IgD-negative memory B cell (primary cell): ENCODE measurements around the gene ZXDC. TPM values are rescaled to one million over a fixed set of nuclear protein-coding genes. Genes with fewer than 3 reads are reported as not detected.

Experiments used
- H3K27ac Mint-ChIP-seq, 3 donors: one replicate each; pipeline ENCODE4 v1.8.0; 2020 to 2022; ENCODE audit warnings: mild to moderate bottlenecking in 3 of 3, mixed read lengths in 3 of 3, moderate library complexity in 1 of 3
- H3K27me3 Mint-ChIP-seq: one replicate; pipeline ENCODE4 v1.8.0; 2021; ENCODE audit warnings: mixed read lengths
- H3K36me3 Mint-ChIP-seq: one replicate; pipeline ENCODE4 v1.8.0; 2020; ENCODE audit warnings: mild to moderate bottlenecking, mixed read lengths
- H3K4me1 Mint-ChIP-seq, 3 donors: one replicate each; pipeline ENCODE4 v1.8.0; 2020 to 2022; ENCODE audit warnings: mixed read lengths in 3 of 3, mild to moderate bottlenecking in 1 of 3
- H3K4me3 Mint-ChIP-seq, 4 donors: one replicate each; pipeline ENCODE4 v1.8.0; 2020 to 2022; ENCODE audit warnings: mild to moderate bottlenecking in 4 of 4, mixed read lengths in 4 of 4, moderate library complexity in 3 of 4
- H3K9me3 Mint-ChIP-seq, 3 donors: one replicate each; pipeline ENCODE4 v1.8.0; 2020 to 2021; ENCODE audit warnings: mixed read lengths in 3 of 3, mild to moderate bottlenecking in 1 of 3
- polyA plus RNA-seq: library from polyadenylated mRNA; unstranded; fragments of 300-500 nt; fragmentation: Illumina TruSeq; gene quantifications from one replicate; pipeline ENCODE4 v1.2.3, GENCODE V29; 2021

Gene ZXDC
- polyA plus RNA-seq, 1 donor from 2014 or later = 9.1 TPM

DNA sequence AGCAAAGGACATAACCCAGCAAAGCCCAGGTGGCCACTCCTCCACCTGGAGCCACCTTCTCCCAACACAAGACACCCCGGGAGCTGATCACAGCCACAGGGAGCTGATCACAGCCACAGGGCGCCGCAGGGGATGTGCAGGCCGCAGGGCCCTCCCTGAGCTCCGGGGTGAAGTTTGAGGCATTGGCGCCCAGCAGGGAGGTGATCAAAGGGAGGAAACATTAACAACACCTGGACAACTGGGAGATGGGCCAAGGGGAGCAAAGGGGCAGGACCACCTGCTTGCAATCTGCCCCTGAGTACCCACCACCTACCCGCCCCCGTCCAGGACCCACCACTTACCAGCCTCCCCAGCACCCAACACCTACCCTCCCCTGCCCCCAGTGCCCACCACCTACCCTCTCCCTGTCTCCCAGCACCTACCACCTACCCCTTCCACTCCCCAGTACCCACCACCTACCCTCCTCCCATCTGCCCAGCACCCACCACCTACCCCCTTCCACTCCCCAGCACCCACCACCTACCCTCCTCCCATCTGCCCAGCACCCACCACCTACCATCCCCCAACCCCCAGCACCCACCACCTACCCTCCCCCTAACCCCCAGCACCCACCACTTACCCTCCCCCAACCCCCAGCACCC lies 39.5 kb upstream of the ZXDC start:
- H3K27me3 Mint-ChIP-seq = no peaks in the 10 kb centered on the region
- H3K9me3 Mint-ChIP-seq = no peaks in the 10 kb centered on the region
- no peak overlapping the region for H3K27ac Mint-ChIP-seq
- H3K4me1 Mint-ChIP-seq = no peaks in the 10 kb centered on the region
- H3K36me3 Mint-ChIP-seq = no peaks in the 10 kb centered on the region
- no peak overlapping the region for H3K4me3 Mint-ChIP-seq

DNA sequence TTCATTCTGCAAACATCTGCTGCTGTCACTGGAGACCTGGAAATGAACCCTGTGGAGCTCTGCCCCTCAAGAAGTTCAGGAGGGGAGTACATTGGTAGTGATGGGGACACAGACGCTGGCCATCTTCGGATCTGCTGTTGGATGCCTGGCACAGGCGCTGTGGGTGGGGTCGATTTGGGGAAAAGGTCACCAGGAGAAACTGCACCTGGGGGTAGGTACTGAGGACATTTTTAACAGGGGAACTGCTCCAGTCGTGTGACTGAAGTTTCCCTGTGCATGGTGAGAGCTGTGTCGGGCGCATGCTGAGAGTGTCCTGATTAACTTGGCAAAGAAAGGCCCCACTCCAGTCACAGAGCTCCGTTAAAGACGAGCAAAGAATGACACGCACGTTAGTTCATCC lies 38.5 kb upstream of the ZXDC start:
- Mint-ChIP-seq H3K4me3 (no peak overlapping the region), H3K4me1 (no peaks in the 10 kb centered on the region), H3K27me3 (no peaks in the 10 kb centered on the region), H3K36me3 (no peaks in the 10 kb centered on the region), H3K9me3 (no peaks in the 10 kb centered on the region), H3K27ac (no peak overlapping the region)

DNA sequence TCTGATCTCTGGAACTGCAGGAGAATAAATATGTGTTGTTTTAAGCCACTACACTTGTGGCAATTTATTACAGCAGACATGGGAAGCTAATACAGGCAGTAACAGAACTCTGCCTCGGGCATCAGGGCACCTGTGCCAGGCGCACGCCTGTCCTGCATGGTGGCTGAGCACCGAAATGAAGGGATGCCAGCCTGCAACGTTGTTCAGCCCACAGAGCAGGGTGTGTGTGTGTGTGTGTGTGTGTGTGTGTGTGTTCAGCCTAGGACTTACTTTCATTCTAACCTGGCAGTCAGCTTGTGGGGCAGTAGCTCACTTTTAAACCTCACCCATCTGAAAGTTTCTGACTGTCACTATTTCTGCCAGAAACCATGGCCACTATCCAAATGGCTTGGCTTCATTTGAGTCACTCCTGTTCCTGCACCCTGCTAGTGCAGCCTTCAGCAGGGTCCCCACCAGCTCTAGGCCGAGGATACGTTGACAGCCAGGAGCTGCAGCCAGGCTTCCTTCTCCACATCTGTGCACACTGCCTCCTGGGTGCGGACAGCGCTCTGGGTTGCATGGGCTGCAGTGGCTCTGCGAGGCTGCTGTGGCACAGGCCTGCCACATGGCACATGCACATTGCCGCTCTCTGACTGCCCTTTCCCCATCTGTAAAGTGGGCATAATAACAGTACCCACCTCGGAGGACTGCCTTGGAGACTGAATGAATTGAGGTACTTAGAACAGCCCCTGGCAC lies 37.4 kb upstream of the ZXDC start:
- no peak overlapping the region for H3K4me3 Mint-ChIP-seq
- no peaks in the 10 kb centered on the region for H3K27me3 Mint-ChIP-seq
- no peaks in the 10 kb centered on the region for H3K9me3 Mint-ChIP-seq
- H3K27ac Mint-ChIP-seq = no peak overlapping the region
- H3K36me3 Mint-ChIP-seq = no peaks in the 10 kb centered on the region
- no peaks in the 10 kb centered on the region for H3K4me1 Mint-ChIP-seq

DNA sequence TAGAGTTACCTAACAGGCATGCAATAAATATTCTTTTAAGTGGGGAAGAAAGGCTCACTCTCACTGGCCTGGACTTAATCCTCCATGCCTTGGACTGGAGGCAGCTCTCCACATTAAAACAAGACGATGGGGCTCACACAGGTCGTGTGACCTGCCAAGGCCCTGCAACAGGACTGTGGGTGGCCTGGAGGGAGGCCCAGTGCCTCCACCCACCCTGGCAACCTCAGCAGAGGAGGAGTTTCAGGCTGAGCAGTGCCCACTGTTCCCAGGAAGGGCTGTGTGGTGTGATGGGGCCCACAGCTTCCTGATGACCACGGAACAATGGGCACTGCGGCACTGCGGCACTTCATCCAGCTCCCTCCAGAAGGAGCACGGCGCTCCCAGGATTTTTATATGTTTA lies 36.3 kb upstream of the ZXDC start:
- no peak overlapping the region for H3K4me3 Mint-ChIP-seq
- no peaks in the 10 kb centered on the region for H3K4me1 Mint-ChIP-seq
- no peaks in the 10 kb centered on the region for H3K36me3 Mint-ChIP-seq
- no peaks in the 10 kb centered on the region for H3K9me3 Mint-ChIP-seq
- no peaks in the 10 kb centered on the region for H3K27me3 Mint-ChIP-seq
- no peak overlapping the region for H3K27ac Mint-ChIP-seq

DNA sequence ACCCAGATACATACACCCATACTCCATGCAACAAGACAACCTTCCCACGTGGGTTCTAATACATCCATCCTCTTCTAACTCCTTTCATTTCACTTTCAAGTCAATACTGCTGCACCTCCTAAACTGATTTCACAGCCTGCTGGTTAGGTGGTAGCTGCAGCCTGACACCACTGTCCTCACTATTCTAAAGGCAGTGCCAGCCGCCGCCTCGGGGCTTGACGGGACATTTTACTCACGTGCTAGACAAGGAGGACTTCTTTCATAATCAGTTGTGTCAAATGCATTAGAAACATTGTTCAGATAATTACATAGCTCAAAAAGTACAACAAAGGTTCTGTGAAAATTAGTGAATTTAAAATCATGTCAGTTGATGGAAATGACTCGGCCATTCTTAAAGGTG lies 35.6 kb upstream of the ZXDC start:
- no peaks in the 10 kb centered on the region for H3K4me1 Mint-ChIP-seq
- H3K9me3 Mint-ChIP-seq = no peaks in the 10 kb centered on the region
- H3K36me3 Mint-ChIP-seq = no peaks in the 10 kb centered on the region
- H3K27me3 Mint-ChIP-seq = peaks cover under 1% of the 10 kb centered on the region
- no peak overlapping the region for H3K27ac Mint-ChIP-seq
- H3K4me3 Mint-ChIP-seq = no peak overlapping the region

DNA sequence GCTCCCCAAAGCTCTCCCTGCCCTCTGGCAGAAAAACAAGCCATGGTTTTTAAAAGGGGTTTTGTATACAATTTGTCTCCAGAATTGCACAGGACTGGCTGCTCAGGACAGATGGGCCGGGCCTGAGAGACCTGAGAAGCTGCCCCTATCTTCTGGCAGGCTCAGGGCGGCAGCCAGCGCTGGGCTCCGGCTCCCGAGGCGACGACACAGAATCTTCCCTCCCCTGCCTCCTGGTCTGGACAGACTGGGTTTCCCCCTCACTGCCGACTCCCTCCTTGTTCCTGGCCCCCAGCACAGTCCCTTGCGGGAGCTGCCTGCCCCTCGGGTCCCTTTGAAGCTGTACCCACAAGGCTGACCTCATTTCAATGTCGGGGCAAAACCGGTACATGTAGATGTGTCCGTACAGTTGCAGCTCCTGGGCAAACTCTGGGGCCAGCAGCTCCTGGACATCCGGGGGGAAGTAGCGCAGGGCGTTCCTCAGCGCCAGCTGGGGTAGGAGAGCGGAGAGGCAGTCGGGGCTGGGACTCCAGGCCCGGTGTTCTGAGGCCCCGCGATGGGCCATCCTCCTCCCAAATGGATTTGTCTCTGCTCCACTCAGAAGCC lies 34.7 kb upstream of the ZXDC start:
- Mint-ChIP-seq H3K4me1 (no peaks in the 10 kb centered on the region), H3K4me3 (no peak overlapping the region), H3K36me3 (no peaks in the 10 kb centered on the region), H3K27me3 (peaks cover 3% of the 10 kb centered on the region), H3K27ac (no peak overlapping the region), H3K9me3 (no peaks in the 10 kb centered on the region)

DNA sequence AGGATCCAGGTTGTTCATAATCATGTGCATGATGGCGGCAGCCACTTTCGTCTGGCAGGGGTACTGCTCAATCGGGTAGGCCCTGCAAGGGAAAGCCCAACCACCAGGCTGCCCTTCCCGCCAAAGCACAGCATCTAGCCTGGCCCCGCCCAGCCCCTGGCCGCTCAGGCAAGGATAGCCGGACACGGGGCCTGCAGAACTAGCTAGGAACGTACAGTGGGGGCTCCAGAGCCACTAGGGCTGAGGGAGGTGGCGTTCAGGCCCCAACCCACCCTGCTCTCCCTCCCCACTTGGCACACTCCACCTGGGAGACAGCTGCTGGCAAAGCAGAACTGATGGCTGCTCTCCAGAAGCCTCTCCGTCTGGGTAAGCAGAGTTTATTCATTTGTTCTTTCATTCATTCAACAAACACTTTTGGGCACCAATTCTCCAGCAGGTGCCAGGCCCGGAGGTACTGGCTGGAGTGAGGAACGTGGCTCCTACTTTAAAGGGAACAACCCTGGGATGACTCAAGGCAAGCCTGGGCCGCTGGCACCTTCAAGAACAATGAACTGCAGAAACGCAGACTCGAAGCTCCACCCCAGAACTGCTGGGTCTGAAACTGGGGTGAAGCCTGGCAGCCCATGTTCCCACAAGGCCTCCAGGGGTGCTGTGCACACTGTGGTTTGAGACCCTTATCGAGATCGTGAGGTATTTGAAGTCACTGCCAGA lies 34.1 kb upstream of the ZXDC start:
- Mint-ChIP-seq H3K4me1 (no peaks in the 10 kb centered on the region), H3K36me3 (no peaks in the 10 kb centered on the region), H3K9me3 (no peaks in the 10 kb centered on the region), H3K27ac (peak overlapping the region in 1 of 3 donors; percentile 50), H3K4me3 (no peak overlapping the region), H3K27me3 (peaks cover 8% of the 10 kb centered on the region)

DNA sequence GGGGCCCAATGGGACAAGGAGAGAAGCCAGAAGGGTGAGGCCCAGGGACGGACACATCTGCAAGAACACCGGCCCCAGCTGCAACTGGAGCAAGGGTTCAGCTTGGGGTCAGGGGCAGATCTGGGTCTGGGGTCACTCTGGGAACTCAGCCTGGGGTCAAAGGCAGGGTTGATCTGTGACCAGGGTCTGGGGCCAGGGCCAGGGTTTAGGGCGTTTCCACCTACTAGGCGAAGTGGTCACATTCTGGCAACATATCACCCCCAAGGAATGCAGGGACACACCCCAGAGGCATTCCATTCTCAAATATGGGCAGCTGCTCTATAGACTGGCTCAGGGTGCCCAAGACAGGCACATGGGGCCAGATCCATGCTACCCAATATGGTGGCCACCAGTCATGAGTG lies 32.9 kb upstream of the ZXDC start:
- Mint-ChIP-seq H3K4me1 (no peaks in the 10 kb centered on the region), H3K9me3 (peaks cover 0 to 1% (median 0%) of the 10 kb centered on the region in 3 donors), H3K4me3 (no peak overlapping the region), H3K36me3 (no peaks in the 10 kb centered on the region), H3K27ac (no peak overlapping the region), H3K27me3 (peaks cover 11% of the 10 kb centered on the region)

DNA sequence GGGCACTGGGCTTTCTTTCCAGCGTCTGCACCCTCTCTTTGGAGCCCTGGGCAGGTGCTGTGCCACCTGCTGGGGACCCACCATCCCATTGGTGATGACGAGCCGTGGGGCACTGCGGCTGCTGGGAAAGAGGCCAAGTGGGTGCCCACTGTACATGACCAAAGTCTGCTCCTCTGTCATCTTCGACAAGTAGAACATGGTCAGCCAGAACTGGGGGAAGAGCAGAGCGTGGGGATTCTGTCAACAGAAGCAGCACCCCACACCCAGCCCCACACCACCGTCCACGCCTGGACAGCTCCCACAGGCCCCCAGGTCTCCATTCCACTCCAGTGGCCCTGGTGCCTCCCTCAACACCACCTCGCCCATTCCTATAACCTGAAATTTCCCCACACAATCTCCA lies 32.2 kb upstream of the ZXDC start:
- no peaks in the 10 kb centered on the region for H3K4me1 Mint-ChIP-seq
- peaks cover 11% of the 10 kb centered on the region for H3K27me3 Mint-ChIP-seq
- peaks cover 0 to 1% (median 0%) of the 10 kb centered on the region in 3 donors for H3K9me3 Mint-ChIP-seq
- H3K4me3 Mint-ChIP-seq = no peak overlapping the region
- no peak overlapping the region for H3K27ac Mint-ChIP-seq
- H3K36me3 Mint-ChIP-seq = no peaks in the 10 kb centered on the region

DNA sequence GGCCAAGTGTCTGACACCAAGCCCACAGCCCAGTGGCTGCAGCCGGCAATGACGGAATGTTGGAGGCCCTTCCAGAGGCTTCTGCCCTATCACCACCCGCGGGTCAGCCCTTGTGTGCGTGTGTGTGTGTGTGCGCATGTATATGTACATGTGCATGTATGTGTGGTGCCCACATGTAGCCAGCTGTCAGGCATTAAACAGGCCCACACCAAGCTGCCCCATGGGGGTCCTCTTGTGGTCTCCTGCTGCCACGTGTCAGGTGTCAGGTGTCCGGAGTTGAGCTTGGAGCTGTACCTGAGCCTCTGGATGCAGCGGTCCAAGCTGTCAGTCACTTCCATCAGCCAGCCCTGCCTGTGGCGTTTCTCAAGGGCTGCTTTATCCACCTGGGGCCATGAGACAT lies 28.0 kb upstream of the ZXDC start:
- peaks cover 0 to 1% (median 0%) of the 10 kb centered on the region in 3 donors for H3K9me3 Mint-ChIP-seq
- H3K4me1 Mint-ChIP-seq = peaks cover 0 to 2% (median 0%) of the 10 kb centered on the region in 3 donors
- H3K27me3 Mint-ChIP-seq = peaks cover 11% of the 10 kb centered on the region
- H3K36me3 Mint-ChIP-seq = no peaks in the 10 kb centered on the region
- no peak overlapping the region for H3K27ac Mint-ChIP-seq
- no peak overlapping the region for H3K4me3 Mint-ChIP-seq

DNA sequence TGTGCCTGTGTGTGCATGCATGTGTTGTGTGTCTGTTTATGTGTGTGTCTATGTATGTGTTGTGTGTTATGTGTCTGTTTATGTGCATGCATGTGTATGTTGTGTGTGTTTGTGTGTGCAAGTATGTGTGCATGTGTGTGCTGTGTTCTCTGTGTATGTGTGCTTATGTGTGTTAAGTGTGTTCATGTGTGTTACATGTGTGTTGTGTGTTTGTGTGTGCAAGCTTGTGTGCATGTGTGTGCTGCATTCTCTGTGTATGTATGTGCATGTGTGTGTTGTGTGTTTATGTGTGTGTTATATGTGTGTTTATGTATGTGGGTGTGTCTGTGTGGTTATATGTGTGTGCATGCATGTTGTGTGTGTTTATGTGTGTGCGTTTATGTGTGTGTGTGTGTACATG lies 27.0 kb upstream of the ZXDC start:
- Mint-ChIP-seq H3K27ac (no peak overlapping the region), H3K4me1 (peaks cover 0 to 2% (median 0%) of the 10 kb centered on the region in 3 donors), H3K36me3 (no peaks in the 10 kb centered on the region), H3K9me3 (peaks cover 0 to 1% (median 0%) of the 10 kb centered on the region in 3 donors), H3K4me3 (no peak overlapping the region), H3K27me3 (peaks cover 11% of the 10 kb centered on the region)

DNA sequence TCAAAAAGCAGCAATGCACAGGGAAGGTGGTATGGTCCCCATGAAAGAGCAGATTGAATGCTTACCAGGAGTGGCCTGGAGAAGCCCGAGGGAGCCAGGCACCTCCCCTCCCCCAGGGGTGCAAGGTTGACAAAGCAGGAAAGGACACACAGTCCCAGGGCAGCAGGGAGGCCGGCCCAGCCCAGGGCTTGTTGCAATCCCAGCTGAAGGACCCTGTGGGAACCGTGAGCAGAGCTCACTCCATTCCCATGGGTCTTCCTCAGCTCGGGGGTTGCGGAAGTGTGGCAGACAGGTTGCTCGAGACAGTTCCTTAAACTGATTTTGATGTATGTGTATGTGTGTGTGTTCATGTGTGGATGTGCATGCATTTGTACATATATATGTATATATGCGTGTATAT lies 26.0 kb upstream of the ZXDC start:
- peaks cover 0 to 1% (median 0%) of the 10 kb centered on the region in 3 donors for H3K9me3 Mint-ChIP-seq
- H3K36me3 Mint-ChIP-seq = no peaks in the 10 kb centered on the region
- H3K4me1 Mint-ChIP-seq = peaks cover 0 to 2% (median 0%) of the 10 kb centered on the region in 3 donors
- peak overlapping the region in 1 of 3 donors; percentile 71 for H3K27ac Mint-ChIP-seq
- H3K4me3 Mint-ChIP-seq = no peak overlapping the region
- peaks cover 11% of the 10 kb centered on the region for H3K27me3 Mint-ChIP-seq

DNA sequence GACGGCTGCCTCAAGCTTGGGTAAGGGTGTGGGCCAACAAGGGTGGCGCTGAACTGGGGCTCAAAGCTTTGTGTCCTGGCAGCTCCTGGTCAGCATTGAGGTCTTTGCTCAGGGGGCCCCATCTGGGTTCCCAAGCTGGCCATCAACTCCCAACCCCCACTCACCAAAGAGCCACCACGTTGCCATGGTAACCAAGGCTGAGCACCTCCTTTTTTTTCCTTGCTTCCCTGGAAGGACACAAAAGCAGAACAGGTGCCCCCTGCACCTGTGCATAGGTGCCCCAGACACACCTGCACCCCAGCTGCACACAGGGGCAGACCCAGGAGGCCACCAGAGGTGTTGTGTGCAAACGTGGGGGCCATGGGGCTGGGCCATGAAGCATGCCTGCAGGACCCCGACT lies 25.4 kb upstream of the ZXDC start:
- Mint-ChIP-seq H3K4me3 (no peak overlapping the region), H3K27me3 (peaks cover 9% of the 10 kb centered on the region), H3K27ac (no peak overlapping the region), H3K4me1 (peaks cover 0 to 2% (median 0%) of the 10 kb centered on the region in 3 donors), H3K36me3 (no peaks in the 10 kb centered on the region), H3K9me3 (peaks cover 0 to 1% (median 0%) of the 10 kb centered on the region in 3 donors)

DNA sequence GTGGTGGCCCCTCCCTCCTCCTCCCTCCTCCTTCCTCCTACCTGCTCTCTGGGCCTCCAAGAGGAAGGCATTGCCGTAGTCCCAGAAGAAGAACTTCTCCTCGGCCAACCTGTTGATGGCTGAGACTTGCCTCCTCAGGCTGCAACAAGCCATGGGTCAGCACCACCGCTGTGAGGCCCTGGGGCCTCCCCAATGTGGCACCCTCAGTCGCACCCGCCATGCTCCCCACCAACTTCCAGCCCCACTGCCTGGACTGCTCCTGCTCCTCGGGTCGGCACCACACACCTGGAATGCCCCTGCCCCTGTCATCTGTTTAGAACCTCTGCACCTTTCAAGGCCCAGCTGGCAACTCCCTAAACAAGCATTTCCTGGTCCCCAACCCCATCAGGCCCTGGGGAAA lies 24.3 kb upstream of the ZXDC start:
- Mint-ChIP-seq H3K27ac (no peak overlapping the region), H3K4me3 (no peak overlapping the region), H3K27me3 (peaks cover 7% of the 10 kb centered on the region), H3K9me3 (peaks cover 0 to 1% (median 0%) of the 10 kb centered on the region in 3 donors), H3K4me1 (peaks cover 0 to 2% (median 0%) of the 10 kb centered on the region in 3 donors), H3K36me3 (no peaks in the 10 kb centered on the region)

DNA sequence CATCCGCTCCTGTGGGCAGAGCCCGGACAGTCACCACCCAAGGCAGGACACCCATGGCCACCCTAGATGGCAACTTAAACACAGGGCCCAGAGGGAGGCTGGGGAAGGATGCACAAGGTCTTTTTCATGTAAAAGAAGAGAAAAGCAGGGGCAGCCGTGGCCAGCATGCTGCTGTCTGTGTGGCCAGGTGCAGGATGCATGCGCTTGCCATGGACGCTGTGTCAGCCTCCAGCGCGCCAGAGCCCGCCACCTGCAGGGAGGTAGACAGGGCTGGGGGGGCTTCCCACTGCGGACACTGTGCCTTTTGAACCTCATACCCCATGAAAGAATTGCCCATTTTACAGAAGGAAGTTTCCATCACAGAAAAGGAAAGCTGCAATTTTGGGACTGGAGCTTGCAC lies 23.7 kb upstream of the ZXDC start:
- no peak overlapping the region for H3K27ac Mint-ChIP-seq
- H3K36me3 Mint-ChIP-seq = no peaks in the 10 kb centered on the region
- H3K9me3 Mint-ChIP-seq = no peaks in the 10 kb centered on the region
- peaks cover 0 to 2% (median 0%) of the 10 kb centered on the region in 3 donors for H3K4me1 Mint-ChIP-seq
- H3K4me3 Mint-ChIP-seq = no peak overlapping the region
- H3K27me3 Mint-ChIP-seq = peaks cover 2% of the 10 kb centered on the region
